GM23338 (cell line): Measurements from ENCODE around the gene HS6ST2.

Experiments used
- EZH2phosphoT487 ChIP-seq: fragments of 200-600 bp; sonication (generic); IDR thresholded peaks from one replicate; pipeline ENCODE4 v1.8.1; 2018; ENCODE audit warnings: antibody characterized with exemption; ENCODE audit not compliant: unreplicated experiment
- POLR2AphosphoS5 ChIP-seq: IDR thresholded peaks from 2 replicates; pipeline ENCODE4 v1.6.1; 2016; ENCODE audit warnings: antibody characterized with exemption, low read depth

DNA sequence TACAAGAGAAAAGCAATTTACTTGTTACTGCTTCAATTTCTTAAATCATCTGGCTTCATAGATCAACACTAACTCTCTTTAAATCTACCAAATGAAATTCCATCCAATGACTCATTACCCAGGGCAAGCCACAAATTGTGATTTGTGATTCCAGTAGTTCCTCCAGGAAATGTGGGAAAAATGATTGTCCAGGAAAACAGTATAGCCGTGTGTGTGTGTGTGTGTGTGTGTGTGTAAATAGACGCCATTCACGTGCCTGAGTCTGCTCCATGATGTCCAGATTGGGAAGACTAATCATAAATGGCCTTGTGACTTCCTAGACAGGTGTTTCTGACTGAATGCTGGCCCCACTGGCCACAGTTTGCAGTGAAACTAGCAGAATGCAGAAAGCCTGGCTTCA, 121.3 kb downstream of the HS6ST2 start:
- TF ChIP-seq EZH2phosphoT487 (no peak), POLR2AphosphoS5 (no peak)
